ENCODE results near the gene PTX4.

GRCh38 chr16:1481906-1482835, 6.6 kb downstream of the PTX4 start:
- TF ChIP-seq CTCF (IDR thresholded peaks at IDR 0.05): no peak
- no peak for TF ChIP-seq POLR2A (IDR thresholded peaks at IDR 0.05)

Measured in lower leg skin (tissue), 3 donors.